ENCODE results near the gene TTC9B. TPM values are rescaled to one million over a fixed set of nuclear protein-coding genes. Genes with fewer than 3 reads are reported as not detected.

TTC9B gene
- not detected for total RNA-seq

GRCh38 chr19:40217934-40218890, at the start of gene TTC9B:
Gene TTC9B (minus strand): TSS chr19:40218384. CDS start chr19:40218381, 3 bp downstream.
- DNase-seq (ENCODE audit: low spot score): no peak

- DNase-seq (ENCODE audit: low spot score): no peak
Observed at GRCh38 chr19:40267601-40267997, 49.4 kb upstream of the TTC9B start.

GRCh38 chr19:40266912-40267600, 48.9 kb upstream of the TTC9B start:
- no peak for DNase-seq (ENCODE audit: low spot score)

GRCh38 chr19:40266119-40266518, 47.9 kb upstream of the TTC9B start:
- no peak for DNase-seq (ENCODE audit: low spot score)

- DNase-seq (ENCODE audit: low spot score): no peak
Observed at GRCh38 chr19:40265763-40266099, 47.5 kb upstream of the TTC9B start.

GRCh38 chr19:40265055-40265762, 47.0 kb upstream of the TTC9B start:
- DNase-seq (ENCODE audit: low spot score): no peak

- no peak for DNase-seq (ENCODE audit: low spot score)
Observed at GRCh38 chr19:40264314-40265054, 46.3 kb upstream of the TTC9B start.

- DNase-seq (ENCODE audit: low spot score): no peak
Observed at GRCh38 chr19:40263440-40264313, 45.5 kb upstream of the TTC9B start.

- DNase-seq (ENCODE audit: low spot score): no peak
Observed at GRCh38 chr19:40262422-40262821, 44.2 kb upstream of the TTC9B start.

GRCh38 chr19:40261631-40262030, 43.4 kb upstream of the TTC9B start:
- no peak for DNase-seq (ENCODE audit: low spot score)

GRCh38 chr19:40257096-40257517, 38.9 kb upstream of the TTC9B start:
- no peak for DNase-seq (ENCODE audit: low spot score)

- no peak for DNase-seq (ENCODE audit: low spot score)
Observed at GRCh38 chr19:40256512-40256911, 38.3 kb upstream of the TTC9B start.

GRCh38 chr19:40255619-40256166, 37.5 kb upstream of the TTC9B start:
- no peak for DNase-seq (ENCODE audit: low spot score)

GRCh38 chr19:40254714-40255418, 36.7 kb upstream of the TTC9B start:
- DNase-seq (ENCODE audit: low spot score): no peak

GRCh38 chr19:40253611-40254092, 35.5 kb upstream of the TTC9B start:
- DNase-seq (ENCODE audit: low spot score): no peak

- no peak for DNase-seq (ENCODE audit: low spot score)
Observed at GRCh38 chr19:40252395-40252794, 34.2 kb upstream of the TTC9B start.

- no peak for DNase-seq (ENCODE audit: low spot score)
Observed at GRCh38 chr19:40251991-40252390, 33.8 kb upstream of the TTC9B start.

- no peak for DNase-seq (ENCODE audit: low spot score)
Observed at GRCh38 chr19:40251244-40251643, 33.1 kb upstream of the TTC9B start.

GRCh38 chr19:40249781-40250180, 31.6 kb upstream of the TTC9B start:
- DNase-seq (ENCODE audit: low spot score): no peak

GRCh38 chr19:40249201-40249600, 31.0 kb upstream of the TTC9B start:
- DNase-seq (ENCODE audit: low spot score): no peak

All from ureter (tissue), 1 donor.